MM.1S (cell line): ENCODE data around the gene XRN1.

ENCODE experiments used
- CTCF ChIP-seq: fragments of 300-600 bp; sonication (generic); IDR thresholded peaks from 2 replicates; pipeline ENCODE4 v1.5.1; 2016; ENCODE audit warnings: antibody characterized with exemption, low read length, mixed read lengths
- EZH2 ChIP-seq: fragments of 300-600 bp; sonication (generic); optimal IDR thresholded peaks from 2 replicates; pipeline ENCODE3; 2017; ENCODE audit warnings: low read depth, mild to moderate bottlenecking, antibody characterized with exemption, low read length, mixed read lengths
- EZH2phosphoT487 ChIP-seq: fragments of 300-600 bp; sonication (generic); IDR thresholded peaks from 2 replicates; pipeline ENCODE4 v1.6.1; 2018; ENCODE audit warnings: antibody characterized with exemption, low read length

DNA sequence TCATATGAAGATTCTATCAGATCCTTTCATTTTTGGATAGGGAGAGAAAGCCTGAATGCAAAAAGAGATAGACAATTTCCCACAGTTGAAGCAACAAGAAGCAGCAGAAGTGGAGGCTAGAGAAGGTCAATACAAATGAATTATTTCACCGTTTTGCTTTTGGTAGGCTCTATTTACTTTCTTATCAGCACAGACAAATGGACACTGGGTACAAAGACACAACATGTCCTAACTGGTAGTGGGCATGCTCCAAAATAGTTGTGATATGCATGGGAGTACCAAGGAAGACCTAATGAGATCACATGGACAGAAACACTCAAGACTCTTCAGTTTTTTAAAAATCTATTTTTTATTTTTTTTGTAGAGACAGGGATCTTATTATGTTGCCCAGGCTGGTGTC is 99.4 kb downstream of the XRN1 start:
- TF ChIP-seq CTCF (no peak), EZH2 (no peak), EZH2phosphoT487 (no peak)
